Neural progenitor cell (in vitro differentiated cells): ENCODE data around the gene CHCT1. TPM values are rescaled to one million over a fixed set of nuclear protein-coding genes. Genes with fewer than 3 reads are reported as not detected.

Experiments
- DNase-seq: peaks from one replicate; pipeline ENCODE4 v3.0.0-alpha.2; 2016; ENCODE audit warnings: low spot score
- H2AFZ ChIP-seq: fragments of 200-600 bp; sonication (generic); replicated peaks from 2 replicates; pipeline ENCODE4 v1.6.1; 2016; ENCODE audit warnings: antibody characterized with exemption
- H3F3A ChIP-seq: fragments of 200-600 bp; sonication (generic); 2 replicates; pipeline ENCODE4 v1.6.1; 2016; ENCODE audit warnings: antibody characterized with exemption, low read depth
- H3K27ac ChIP-seq: fragments of 200-600 bp; sonication (generic); 2 replicates; pipeline ENCODE4 v1.5.1; 2016; ENCODE audit warnings: mild to moderate bottlenecking
- H3K27me3 ChIP-seq: fragments of 200-600 bp; sonication (generic); 2 replicates; pipeline ENCODE4 v1.6.1; 2016; ENCODE audit warnings: mild to moderate bottlenecking, moderate library complexity
- H3K36me3 ChIP-seq: fragments of 200-600 bp; sonication (generic); 2 replicates; pipeline ENCODE4 v1.5.1; 2016
- H3K4me1 ChIP-seq: fragments of 200-600 bp; sonication (generic); 2 replicates; pipeline ENCODE4 v1.6.1; 2016; ENCODE audit warnings: mixed run types
- H3K4me2 ChIP-seq: fragments of 200-600 bp; sonication (generic); 2 replicates; pipeline ENCODE4 v1.6.1; 2016
- H3K4me3 ChIP-seq: fragments of 200-600 bp; sonication (generic); 2 replicates; pipeline ENCODE4 v1.5.1; 2016
- H3K79me2 ChIP-seq: fragments of 200-600 bp; sonication (generic); 2 replicates; pipeline ENCODE4 v1.6.1; 2016; ENCODE audit warnings: low read depth
- H3K9ac ChIP-seq: fragments of 200-600 bp; sonication (generic); 2 replicates; pipeline ENCODE4 v1.6.1; 2016
- H3K9me3 ChIP-seq: fragments of 200-600 bp; sonication (generic); 2 replicates; pipeline ENCODE4 v1.5.1; 2016; ENCODE audit warnings: low read depth
- H4K20me1 ChIP-seq: fragments of 200-600 bp; sonication (generic); 2 replicates; pipeline ENCODE4 v1.6.1; 2016; ENCODE audit warnings: low read depth
- H3K27ac Mint-ChIP-seq: 3 replicates; pipeline ENCODE4 v1.8.0; 2021; ENCODE audit warnings: mixed read lengths
- H3K27me3 Mint-ChIP-seq: 2 replicates; pipeline ENCODE4 v1.8.0; 2022; ENCODE audit warnings: low read depth, mild to moderate bottlenecking, inconsistent platforms, moderate library complexity, mixed read lengths; ENCODE audit not compliant: insufficient read depth
- H3K36me3 Mint-ChIP-seq: 3 replicates; pipeline ENCODE4 v1.8.0; 2021; ENCODE audit warnings: mixed read lengths
- H3K4me1 Mint-ChIP-seq: 3 replicates; pipeline ENCODE4 v1.8.0; 2021; ENCODE audit warnings: mixed read lengths
- H3K4me3 Mint-ChIP-seq: 3 replicates; pipeline ENCODE4 v1.8.0; 2021; ENCODE audit warnings: mild to moderate bottlenecking, moderate library complexity, mixed read lengths
- H3K9me3 Mint-ChIP-seq: 3 replicates; pipeline ENCODE4 v1.8.0; 2020; ENCODE audit warnings: mixed read lengths
- CTCF ChIP-seq: fragments of 200-600 bp; sonication (generic); IDR thresholded peaks from 2 replicates; pipeline ENCODE4 v1.5.1; 2017; ENCODE audit warnings: antibody characterized with exemption, mild to moderate bottlenecking
- EZH2 ChIP-seq: fragments of 200-600 bp; sonication (generic); IDR thresholded peaks from 2 replicates; pipeline ENCODE4 v1.6.1; 2017; ENCODE audit warnings: antibody characterized with exemption, mild to moderate bottlenecking, moderate library complexity
- EZH2phosphoT487 ChIP-seq: fragments of 200-600 bp; sonication (generic); IDR thresholded peaks from 2 replicates; pipeline ENCODE4 v1.6.1; 2017; ENCODE audit warnings: antibody characterized with exemption
- total RNA-seq: library from RNA; depleted of rRNA; stranded (reverse); fragments of >200 nt; gene quantifications from 2 replicates; pipeline ENCODE4 v1.2.3, GENCODE V29; 2015; ENCODE audit warnings: low replicate concordance

The CHCT1 gene
- total RNA-seq, 1 donor from 2014 or later: not detected

GRCh38 chr17:60455378-60455777 is 33.1 kb downstream of the CHCT1 start:
- no peak overlapping the region for H3K4me3 ChIP-seq
- H4K20me1 ChIP-seq: no peaks in the 10 kb centered on the region
- no peak overlapping the region for H2AFZ ChIP-seq
- Mint-ChIP-seq H3K27me3 (no peaks in the 10 kb centered on the region), H3K36me3 (peaks cover 37% of the 10 kb centered on the region), H3K27ac (no peak overlapping the region), H3K4me3 (no peak overlapping the region), H3K4me1 (no peaks in the 10 kb centered on the region), H3K9me3 (peaks cover 7% of the 10 kb centered on the region)
- no peaks in the 10 kb centered on the region for H3K4me1 ChIP-seq
- no peaks in the 10 kb centered on the region for H3K79me2 ChIP-seq
- no peaks in the 10 kb centered on the region for H3K9me3 ChIP-seq
- no peaks in the 10 kb centered on the region for H3K27me3 ChIP-seq
- H3K9ac ChIP-seq: no peak overlapping the region
- no peak for DNase-seq
- no peak overlapping the region for H3K27ac ChIP-seq
- H3K4me2 ChIP-seq: no peak overlapping the region
- TF ChIP-seq EZH2 (no peak), EZH2phosphoT487 (no peak), CTCF (no peak)
- no peaks in the 10 kb centered on the region for H3F3A ChIP-seq
- H3K36me3 ChIP-seq: peaks cover 21% of the 10 kb centered on the region

GRCh38 chr17:60457148-60457547 is 34.9 kb downstream of the CHCT1 start:
- H3K27ac ChIP-seq: no peak overlapping the region
- H3K4me2 ChIP-seq: no peak overlapping the region
- TF ChIP-seq CTCF: no peak
- H3F3A ChIP-seq: no peaks in the 10 kb centered on the region
- peaks cover 22% of the 10 kb centered on the region for H3K36me3 ChIP-seq
- no peaks in the 10 kb centered on the region for H3K27me3 Mint-ChIP-seq
- H3K27me3 ChIP-seq: no peaks in the 10 kb centered on the region
- H3K4me3 ChIP-seq: no peak overlapping the region
- H2AFZ ChIP-seq: no peak overlapping the region
- peaks cover 34% of the 10 kb centered on the region for H3K36me3 Mint-ChIP-seq
- no peaks in the 10 kb centered on the region for H3K9me3 ChIP-seq
- H3K9ac ChIP-seq: no peak overlapping the region
- H3K27ac Mint-ChIP-seq: no peak overlapping the region
- H4K20me1 ChIP-seq: no peaks in the 10 kb centered on the region
- H3K79me2 ChIP-seq: no peaks in the 10 kb centered on the region
- no peak for DNase-seq
- H3K9me3 Mint-ChIP-seq: peaks cover 7% of the 10 kb centered on the region
- no peaks in the 10 kb centered on the region for H3K4me1 ChIP-seq
- H3K4me1 Mint-ChIP-seq: no peaks in the 10 kb centered on the region
- H3K4me3 Mint-ChIP-seq: no peak overlapping the region

GRCh38 chr17:60461584-60461983 is 39.3 kb downstream of the CHCT1 start:
- Histone ChIP-seq H3K9ac (no peak overlapping the region), H3K27ac (no peak overlapping the region), H4K20me1 (no peaks in the 10 kb centered on the region), H3K79me2 (no peaks in the 10 kb centered on the region), H3K27me3 (no peaks in the 10 kb centered on the region), H3F3A (no peaks in the 10 kb centered on the region), H3K36me3 (peaks cover 14% of the 10 kb centered on the region), H2AFZ (no peak overlapping the region), H3K4me1 (no peaks in the 10 kb centered on the region), H3K4me2 (no peak overlapping the region), H3K9me3 (no peaks in the 10 kb centered on the region), H3K4me3 (no peak overlapping the region)
- peaks cover 4% of the 10 kb centered on the region for H3K9me3 Mint-ChIP-seq
- no peak for TF ChIP-seq EZH2phosphoT487
- no peak for TF ChIP-seq EZH2
- H3K27ac Mint-ChIP-seq: no peak overlapping the region
- DNase-seq: no peak
- no peak overlapping the region for H3K4me3 Mint-ChIP-seq
- peaks cover 33% of the 10 kb centered on the region for H3K36me3 Mint-ChIP-seq
- H3K4me1 Mint-ChIP-seq: no peaks in the 10 kb centered on the region
- no peaks in the 10 kb centered on the region for H3K27me3 Mint-ChIP-seq

- Histone ChIP-seq H3K27me3 (no peaks in the 10 kb centered on the region), H3K4me3 (no peak overlapping the region), H4K20me1 (no peaks in the 10 kb centered on the region), H3K79me2 (no peaks in the 10 kb centered on the region), H3K36me3 (peaks cover 14% of the 10 kb centered on the region), H3K9ac (no peak overlapping the region), H3K27ac (no peak overlapping the region), H3K4me1 (no peaks in the 10 kb centered on the region), H3K9me3 (no peaks in the 10 kb centered on the region), H3F3A (no peaks in the 10 kb centered on the region), H3K4me2 (no peak overlapping the region), H2AFZ (no peak overlapping the region)
- no peak overlapping the region for H3K27ac Mint-ChIP-seq
- no peak overlapping the region for H3K4me3 Mint-ChIP-seq
- no peak for TF ChIP-seq EZH2
- TF ChIP-seq CTCF: no peak
- no peak for TF ChIP-seq EZH2phosphoT487
- no peaks in the 10 kb centered on the region for H3K4me1 Mint-ChIP-seq
- H3K36me3 Mint-ChIP-seq: peaks cover 24% of the 10 kb centered on the region
- no peaks in the 10 kb centered on the region for H3K27me3 Mint-ChIP-seq
- H3K9me3 Mint-ChIP-seq: no peaks in the 10 kb centered on the region
- no peak for DNase-seq
These were observed 41.0 kb downstream of the CHCT1 start for GRCh38 chr17:60463157-60463835.
